Omental fat pad (tissue), 4 donors: ENCODE results near the gene TRAF2. TPM values are rescaled to one million over a fixed set of nuclear protein-coding genes. Genes with fewer than 3 reads are reported as not detected.

ENCODE experiments used
- ATAC-seq: fragments of 150-250 bp; one replicate; pipeline ENCODE4 v1.9.1; 2016; ENCODE audit warnings: mild to moderate bottlenecking, moderate library complexity; ENCODE audit not compliant: low FRiP score
- DNase-seq: peaks from one replicate; pipeline ENCODE4 v3.0.0-alpha.2; 2019; ENCODE audit warnings: low spot score
- CTCF ChIP-seq, 3 donors: fragments of 450-650 bp; IDR thresholded peaks; one replicate each; pipeline ENCODE4 v1.5.1; 2016 to 2017; ENCODE audit warnings: antibody characterized with exemption in 3 of 3, mild to moderate bottlenecking in 3 of 3, moderate library complexity in 2 of 3
- total RNA-seq, 4 donors: library from RNA; depleted of rRNA; stranded (reverse); fragments of >200 nt; gene quantifications; one replicate each; pipeline ENCODE4 v1.1.0, GENCODE V29; 2016

The TRAF2 gene
- total RNA-seq, 4 donors from 2014 or later = 3.2 to 9.1 (median 5.1) TPM

- no peak for DNase-seq
- no peak for TF ChIP-seq CTCF (IDR thresholded peaks at IDR 0.05)
- ATAC-seq = no peak
These were observed 56.0 kb downstream of the TRAF2 start for GRCh38 chr9:136942112-136942880.

- DNase-seq (no peak), ATAC-seq (no peak)
- no peak for TF ChIP-seq CTCF (IDR thresholded peaks at IDR 0.05)
These were observed 56.5 kb downstream of the TRAF2 start for GRCh38 chr9:136942881-136943230.

GRCh38 chr9:136943291-136944211, 57.2 kb downstream of the TRAF2 start:
- DNase-seq (no peak), ATAC-seq (peak; percentile 0)
- TF ChIP-seq CTCF (IDR thresholded peaks at IDR 0.05) = no peak

GRCh38 chr9:136944212-136944518, 57.8 kb downstream of the TRAF2 start:
- no peak for DNase-seq
- ATAC-seq = peak; percentile 37
- no peak for TF ChIP-seq CTCF (IDR thresholded peaks at IDR 0.05)

- DNase-seq = peak; percentile 51
- peak in 2 of 3 donors; percentile 90 to 96 for TF ChIP-seq CTCF (IDR thresholded peaks at IDR 0.05)
- ATAC-seq = peak; percentile 90
These were observed 58.4 kb downstream of the TRAF2 start, which contains the start of the genes C8G and FBXW5 for GRCh38 chr9:136944519-136945332. C8G (plus strand) TSS chr9:136945243; CDS start chr9:136945321, 78 bp downstream. FBXW5 (minus strand) TSS chr9:136944738; CDS start chr9:136944083, 655 bp downstream.

- DNase-seq (no peak), ATAC-seq (no peak)
- no peak for TF ChIP-seq CTCF (IDR thresholded peaks at IDR 0.05)
These were observed 59.3 kb downstream of the TRAF2 start for GRCh38 chr9:136945333-136946227.
